ENCODE results near the gene VWA5B1.

GRCh38 chr1:20361401-20361800, 70.7 kb downstream of the VWA5B1 start:
- TF ChIP-seq POLR2A (IDR thresholded peaks at IDR 0.05) (no peak), CTCF (IDR thresholded peaks at IDR 0.05 in 8 of 11, conservative IDR thresholded peaks at IDR 0.05 in 3 of 11) (no peak), POLR2AphosphoS5 (IDR thresholded peaks at IDR 0.05) (no peak)

All from spleen (tissue), 7 donors.